ENCODE data around the gene FRMD6.
A peak's percentile ranks its signal among the peaks of the same experiment; 100 is the strongest.
"Not testable (repeated sequence)": the region's sequence is repeated elsewhere in the genome, so short reads cannot be mapped to it uniquely, and the experiment has no call there.

The FRMD6 gene

GRCh38 chr14:51628238-51628637 is 23.5 kb upstream of the FRMD6 start:
- no peak for DNase-seq (ENCODE audit: low read depth in 1 of 2, low spot score in 1 of 2)

GRCh38 chr14:51630987-51631386 is 20.7 kb upstream of the FRMD6 start:
- DNase-seq (ENCODE audit: low read depth in 1 of 2, low spot score in 1 of 2) = no peak

- not testable (repeated sequence) for DNase-seq (ENCODE audit: low read depth in 1 of 2, low spot score in 1 of 2)
These were observed 18.4 kb upstream of the FRMD6 start for GRCh38 chr14:51633298-51633697.

GRCh38 chr14:51636109-51636508 is 15.6 kb upstream of the FRMD6 start:
- DNase-seq (ENCODE audit: low read depth in 1 of 2, low spot score in 1 of 2) = no peak

GRCh38 chr14:51638071-51638944 is 13.4 kb upstream of the FRMD6 start:
- DNase-seq (ENCODE audit: low read depth in 1 of 2, low spot score in 1 of 2) = no peak

- no peak for DNase-seq (ENCODE audit: low read depth in 1 of 2, low spot score in 1 of 2)
These were observed 11.9 kb upstream of the FRMD6 start for GRCh38 chr14:51639668-51640316.

GRCh38 chr14:51643140-51643539 is 8.6 kb upstream of the FRMD6 start:
- DNase-seq (ENCODE audit: low read depth in 1 of 2, low spot score in 1 of 2) = no peak

- DNase-seq (ENCODE audit: low read depth in 1 of 2, low spot score in 1 of 2) = no peak
These were observed 7.3 kb upstream of the FRMD6 start for GRCh38 chr14:51644217-51644933.

- no peak for DNase-seq (ENCODE audit: low read depth in 1 of 2, low spot score in 1 of 2)
These were observed 3.4 kb upstream of the FRMD6 start for GRCh38 chr14:51648296-51648695.

- DNase-seq (ENCODE audit: low read depth in 1 of 2, low spot score in 1 of 2) = no peak
These were observed 858 bp upstream of the FRMD6 start for GRCh38 chr14:51650716-51651387.

GRCh38 chr14:51652168-51653078 is 713 bp downstream of the FRMD6 start:
- DNase-seq (ENCODE audit: low read depth in 1 of 2, low spot score in 1 of 2) = peak in 1 of 2 donors; percentile 5

- no peak for DNase-seq (ENCODE audit: low read depth in 1 of 2, low spot score in 1 of 2)
These were observed 1.5 kb downstream of the FRMD6 start for GRCh38 chr14:51653079-51653774.

GRCh38 chr14:51653775-51654532 is 2.2 kb downstream of the FRMD6 start:
- no peak for DNase-seq (ENCODE audit: low read depth in 1 of 2, low spot score in 1 of 2)

GRCh38 chr14:51654533-51654845 is 2.8 kb downstream of the FRMD6 start:
- DNase-seq (ENCODE audit: low read depth in 1 of 2, low spot score in 1 of 2) = no peak

- DNase-seq (ENCODE audit: low read depth in 1 of 2, low spot score in 1 of 2) = no peak
These were observed 6.1 kb downstream of the FRMD6 start for GRCh38 chr14:51657762-51658161.

- no peak for DNase-seq (ENCODE audit: low read depth in 1 of 2, low spot score in 1 of 2)
These were observed 6.9 kb downstream of the FRMD6 start for GRCh38 chr14:51658441-51659173.

- no peak for DNase-seq (ENCODE audit: low read depth in 1 of 2, low spot score in 1 of 2)
These were observed 9.0 kb downstream of the FRMD6 start for GRCh38 chr14:51660741-51661140.

GRCh38 chr14:51661504-51661903 is 9.8 kb downstream of the FRMD6 start:
- no peak for DNase-seq (ENCODE audit: low read depth in 1 of 2, low spot score in 1 of 2)

All from stimulated activated CD4-positive, alpha-beta T cell treated with anti-CD3 and anti-CD28 coated beads, Interleukin-15, amount 100 ng/mL, for 1 hour (primary cell).